Astrocyte (in vitro differentiated cells and primary cell): ENCODE results near the gene B9D1. TPM values are rescaled to one million over a fixed set of nuclear protein-coding genes. Genes with fewer than 3 reads are reported as not detected.

ENCODE experiments used
- DNase-seq: peaks from one replicate; pipeline ENCODE4 v3.0.0-alpha.2; 2010; ENCODE audit warnings: low read depth
- FAIRE-seq: peaks from 2 replicates; lab custom pipeline; 2011; peaks lifted over from hg19 to GRCh38; lab: Jason Lieb, UNC
- H2AFZ ChIP-seq: 2 replicates; pipeline ENCODE4 v1.6.0; 2012; ENCODE audit warnings: low read depth, low read length, inconsistent platforms
- H3K27ac ChIP-seq: 2 replicates; pipeline ENCODE4 v1.5.1; 2011; ENCODE audit warnings: low read depth, low read length, inconsistent platforms
- H3K27me3 ChIP-seq: 2 replicates; pipeline ENCODE4 v1.6.0; 2011; ENCODE audit warnings: low read length, inconsistent platforms; ENCODE audit not compliant: insufficient read depth
- H3K36me3 ChIP-seq: 2 replicates; pipeline ENCODE4 v1.5.1; 2011; ENCODE audit warnings: low read length, inconsistent platforms; ENCODE audit not compliant: insufficient read depth
- H3K4me1 ChIP-seq: 2 replicates; pipeline ENCODE4 v1.5.1; 2011; ENCODE audit warnings: low read length, inconsistent platforms; ENCODE audit not compliant: insufficient read depth
- H3K4me2 ChIP-seq: 2 replicates; pipeline ENCODE4 v1.6.0; 2012; ENCODE audit warnings: low read length, inconsistent platforms
- H3K4me3 ChIP-seq: 2 replicates; pipeline ENCODE4 v1.5.1; 2011; ENCODE audit warnings: low read depth, mild to moderate bottlenecking, low read length, inconsistent platforms; ENCODE audit not compliant: insufficient read depth
- H3K79me2 ChIP-seq: 2 replicates; pipeline ENCODE4 v1.6.0; 2012; ENCODE audit warnings: mild to moderate bottlenecking, low read length, inconsistent platforms; ENCODE audit not compliant: insufficient read depth
- H3K9ac ChIP-seq: 2 replicates; pipeline ENCODE4 v1.6.0; 2012; ENCODE audit warnings: mild to moderate bottlenecking, low read length, inconsistent platforms
- H3K9me3 ChIP-seq: 2 replicates; pipeline ENCODE4 v1.5.1; 2012; ENCODE audit warnings: low read depth, mild to moderate bottlenecking, low read length, inconsistent platforms; ENCODE audit not compliant: insufficient read depth
- H4K20me1 ChIP-seq: 2 replicates; pipeline ENCODE4 v1.6.0; 2012; ENCODE audit warnings: low read length, inconsistent platforms; ENCODE audit not compliant: insufficient read depth
- H3K27ac Mint-ChIP-seq: one replicate; pipeline ENCODE4 v1.8.0; 2021; ENCODE audit warnings: mild to moderate bottlenecking, mixed read lengths; ENCODE audit not compliant: unreplicated experiment
- H3K27me3 Mint-ChIP-seq: one replicate; pipeline ENCODE4 v1.8.0; 2021; ENCODE audit warnings: low read depth, mixed read lengths; ENCODE audit not compliant: unreplicated experiment
- H3K36me3 Mint-ChIP-seq: one replicate; pipeline ENCODE4 v1.8.0; 2021; ENCODE audit warnings: low read depth, mixed read lengths; ENCODE audit not compliant: unreplicated experiment
- H3K4me1 Mint-ChIP-seq: one replicate; pipeline ENCODE4 v1.8.0; 2021; ENCODE audit warnings: low read depth, mixed read lengths; ENCODE audit not compliant: unreplicated experiment
- H3K4me3 Mint-ChIP-seq: one replicate; pipeline ENCODE4 v1.8.0; 2021; ENCODE audit warnings: mild to moderate bottlenecking, moderate library complexity, mixed read lengths; ENCODE audit not compliant: unreplicated experiment
- H3K9me3 Mint-ChIP-seq: one replicate; pipeline ENCODE4 v1.8.0; 2021; ENCODE audit warnings: mild to moderate bottlenecking, mixed read lengths; ENCODE audit not compliant: unreplicated experiment
- CTCF ChIP-seq: IDR thresholded peaks from 2 replicates; pipeline ENCODE4 v1.5.1; 2011; ENCODE audit warnings: low read depth, mild to moderate bottlenecking, inconsistent platforms, low read length, moderate library complexity; ENCODE audit not compliant: insufficient read depth
- EZH2 ChIP-seq: IDR thresholded peaks from 2 replicates; pipeline ENCODE4 v1.6.1; 2012; ENCODE audit warnings: mild to moderate bottlenecking, low read length, inconsistent platforms; ENCODE audit not compliant: insufficient read depth
- total RNA-seq: library from RNA; stranded (reverse); gene quantifications from 2 replicates; pipeline ENCODE4 v1.2.1, GENCODE V29; 2021

B9D1 gene
- total RNA-seq, 1 donor from 2014 or later = 10.2 TPM

DNA sequence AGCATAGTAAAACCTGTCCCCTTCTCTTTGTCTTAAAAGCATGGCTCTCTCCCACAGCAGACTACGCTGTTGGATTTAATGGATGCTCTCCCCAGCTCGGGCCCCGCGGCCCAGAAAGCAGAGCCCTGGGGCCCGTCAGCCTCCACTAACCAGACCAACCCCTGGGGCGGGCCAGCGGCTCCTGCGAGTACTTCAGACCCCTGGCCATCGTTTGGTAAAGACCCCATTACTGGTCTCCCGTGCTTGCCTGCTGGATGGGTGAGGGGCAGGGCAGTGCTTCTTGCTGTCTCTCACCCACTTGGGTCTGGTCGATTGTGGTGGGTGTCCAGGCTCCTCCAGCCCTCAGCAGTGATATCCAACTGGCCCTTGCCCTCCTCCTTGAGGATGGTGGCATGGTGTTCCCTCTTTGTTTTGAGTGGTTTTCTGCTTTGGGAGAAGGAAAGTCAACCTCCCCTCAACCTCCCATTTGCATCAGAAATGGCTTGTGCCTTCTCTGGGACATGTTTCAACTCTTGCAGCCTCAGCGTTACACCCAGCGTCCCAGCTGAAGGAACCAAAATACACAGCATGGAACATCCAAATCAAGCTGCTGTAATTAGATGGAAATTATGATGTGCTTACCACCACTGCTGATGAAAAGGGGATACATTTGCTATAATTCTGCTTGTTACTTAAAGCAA is 49.3 kb downstream of the B9D1 start:
- Histone ChIP-seq H3K4me1 (peaks cover 29% of the 10 kb centered on the region), H4K20me1 (peaks cover 13% of the 10 kb centered on the region), H3K27me3 (no peaks in the 10 kb centered on the region), H3K4me2 (no peak overlapping the region), H3K9ac (no peak overlapping the region), H3K27ac (no peak overlapping the region), H3K36me3 (peaks cover 6% of the 10 kb centered on the region), H3K9me3 (no peaks in the 10 kb centered on the region), H2AFZ (no peak overlapping the region), H3K4me3 (no peak overlapping the region), H3K79me2 (peaks cover 7% of the 10 kb centered on the region)
- Mint-ChIP-seq H3K27me3 (peaks cover 2% of the 10 kb centered on the region), H3K4me1 (peaks cover 18% of the 10 kb centered on the region), H3K4me3 (no peak overlapping the region), H3K36me3 (peaks cover 21% of the 10 kb centered on the region), H3K27ac (no peak overlapping the region), H3K9me3 (no peaks in the 10 kb centered on the region)
- TF ChIP-seq EZH2 (no peak), CTCF (no peak)
- FAIRE-seq (no peak), DNase-seq (no peak)

DNA sequence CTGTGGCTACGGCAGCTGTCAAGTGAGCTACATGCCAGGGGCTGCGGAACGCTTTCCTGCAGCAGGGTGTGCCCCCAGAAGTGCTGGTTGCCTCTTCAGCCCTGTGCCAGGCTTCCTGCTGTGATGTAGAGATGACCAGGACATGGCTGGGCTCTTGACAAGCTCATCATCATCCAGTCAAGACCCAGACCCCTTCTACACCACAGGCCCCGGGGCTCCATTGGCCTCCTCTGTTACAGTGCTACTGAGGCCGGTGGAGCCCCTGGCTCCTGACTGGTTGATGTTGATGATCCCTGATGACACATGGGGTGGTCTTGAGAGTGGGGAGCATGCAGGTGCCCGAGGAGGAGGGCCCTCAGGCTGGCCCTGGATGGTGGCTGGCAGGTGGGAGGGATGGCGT is 50.1 kb downstream of the B9D1 start:
- H3K4me1 ChIP-seq = peaks cover 22% of the 10 kb centered on the region
- H3K9me3 ChIP-seq = no peaks in the 10 kb centered on the region
- DNase-seq (no peak), FAIRE-seq (no peak)
- Mint-ChIP-seq H3K4me1 (peaks cover 13% of the 10 kb centered on the region), H3K27me3 (peaks cover 2% of the 10 kb centered on the region), H3K27ac (no peak overlapping the region), H3K9me3 (no peaks in the 10 kb centered on the region), H3K36me3 (peaks cover 20% of the 10 kb centered on the region), H3K4me3 (no peak overlapping the region)
- H3K27ac ChIP-seq = no peak overlapping the region
- H3K9ac ChIP-seq = no peak overlapping the region
- no peaks in the 10 kb centered on the region for H3K27me3 ChIP-seq
- H3K4me3 ChIP-seq = no peak overlapping the region
- H2AFZ ChIP-seq = no peak overlapping the region
- H3K79me2 ChIP-seq = peaks cover 7% of the 10 kb centered on the region
- H3K4me2 ChIP-seq = no peak overlapping the region
- TF ChIP-seq CTCF = no peak
- TF ChIP-seq EZH2 = no peak
- H4K20me1 ChIP-seq = peaks cover 16% of the 10 kb centered on the region
- H3K36me3 ChIP-seq = peaks cover 6% of the 10 kb centered on the region
